Bronchial epithelial cell (primary cell): ENCODE measurements around the gene TYSND1. TPM values are rescaled to one million over a fixed set of nuclear protein-coding genes. Genes with fewer than 3 reads are reported as not detected.

Experiments
- DNase-seq: peaks from one replicate; pipeline ENCODE4 v3.0.0-alpha.2; 2010; ENCODE audit warnings: low read depth
- FAIRE-seq: peaks from 2 replicates; lab custom pipeline; 2011; peaks lifted over from hg19 to GRCh38; lab: Jason Lieb, UNC
- H3K27me3 ChIP-seq: 2 replicates; pipeline ENCODE4 v1.5.1; 2011; ENCODE audit warnings: low read length; ENCODE audit not compliant: control insufficient read depth, insufficient read depth
- H3K36me3 ChIP-seq: 2 replicates; pipeline ENCODE4 v1.5.1; 2011; ENCODE audit warnings: low read length; ENCODE audit not compliant: control insufficient read depth, insufficient read depth
- H3K4me3 ChIP-seq: 2 replicates; pipeline ENCODE4 v1.5.1; 2011; ENCODE audit warnings: mild to moderate bottlenecking, low read depth, low read length, control low read depth
- total RNA-seq: library from RNA; depleted of rRNA; stranded (reverse); fragments of >200 nt; gene quantifications from 2 replicates; pipeline ENCODE4 v1.2.1, GENCODE V29; 2014
- TF ChIP-seq, protein P1 (sequence below): IDR thresholded peaks from 2 replicates; pipeline ENCODE4 v1.5.1; 2011; ENCODE audit warnings: mild to moderate bottlenecking, moderate library complexity, low read length, control low read depth, inconsistent platforms; ENCODE audit not compliant: insufficient read depth, severe bottlenecking

Gene TYSND1
- total RNA-seq, 1 donor from 2014 or later: 32.1 TPM

DNA sequence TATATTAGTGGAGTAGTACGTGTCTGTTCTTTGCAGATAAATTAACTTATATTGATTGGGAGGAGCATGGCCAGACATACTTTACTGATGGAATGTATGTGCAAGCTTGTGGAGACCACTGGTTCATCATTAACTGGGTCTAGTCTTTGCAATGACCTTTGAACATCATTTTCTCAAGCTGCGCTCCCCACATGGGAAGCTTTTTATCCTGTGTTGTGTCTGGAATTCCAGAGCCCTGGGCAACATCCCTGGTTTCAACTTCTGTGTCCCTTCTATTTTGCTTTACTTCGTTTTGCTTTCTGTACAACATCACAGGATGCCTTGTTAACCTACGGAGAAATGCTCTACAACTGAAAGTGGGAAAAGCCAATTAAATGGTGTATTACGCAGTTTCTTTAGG lies 55.5 kb downstream of the TYSND1 start:
- Histone ChIP-seq H3K27me3 (no peaks in the 10 kb centered on the region), H3K4me3 (no peak overlapping the region), H3K36me3 (peaks cover 4% of the 10 kb centered on the region)
- TF ChIP-seq, protein P1, sequence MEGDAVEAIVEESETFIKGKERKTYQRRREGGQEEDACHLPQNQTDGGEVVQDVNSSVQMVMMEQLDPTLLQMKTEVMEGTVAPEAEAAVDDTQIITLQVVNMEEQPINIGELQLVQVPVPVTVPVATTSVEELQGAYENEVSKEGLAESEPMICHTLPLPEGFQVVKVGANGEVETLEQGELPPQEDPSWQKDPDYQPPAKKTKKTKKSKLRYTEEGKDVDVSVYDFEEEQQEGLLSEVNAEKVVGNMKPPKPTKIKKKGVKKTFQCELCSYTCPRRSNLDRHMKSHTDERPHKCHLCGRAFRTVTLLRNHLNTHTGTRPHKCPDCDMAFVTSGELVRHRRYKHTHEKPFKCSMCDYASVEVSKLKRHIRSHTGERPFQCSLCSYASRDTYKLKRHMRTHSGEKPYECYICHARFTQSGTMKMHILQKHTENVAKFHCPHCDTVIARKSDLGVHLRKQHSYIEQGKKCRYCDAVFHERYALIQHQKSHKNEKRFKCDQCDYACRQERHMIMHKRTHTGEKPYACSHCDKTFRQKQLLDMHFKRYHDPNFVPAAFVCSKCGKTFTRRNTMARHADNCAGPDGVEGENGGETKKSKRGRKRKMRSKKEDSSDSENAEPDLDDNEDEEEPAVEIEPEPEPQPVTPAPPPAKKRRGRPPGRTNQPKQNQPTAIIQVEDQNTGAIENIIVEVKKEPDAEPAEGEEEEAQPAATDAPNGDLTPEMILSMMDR: no peak
- no peak for FAIRE-seq
- DNase-seq: no peak

DNA sequence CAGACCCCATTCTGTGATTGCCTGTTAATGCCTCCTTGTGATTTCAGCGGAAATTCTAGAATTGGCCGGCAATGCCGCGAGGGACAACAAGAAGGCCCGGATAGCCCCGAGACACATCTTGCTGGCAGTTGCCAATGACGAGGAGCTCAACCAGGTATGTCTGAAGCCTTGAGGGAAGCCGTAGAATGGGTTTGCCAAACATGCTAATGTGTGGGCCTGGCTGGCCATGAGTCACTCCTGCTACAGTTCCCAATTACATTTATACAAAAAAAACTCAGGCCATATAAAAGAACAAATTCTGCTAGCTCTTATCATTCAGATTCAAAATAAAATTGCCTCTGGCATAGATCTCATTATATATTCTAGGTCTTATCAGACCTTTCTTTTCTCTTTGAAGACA lies 56.5 kb downstream of the TYSND1 start:
- no peak for DNase-seq
- peaks cover 4% of the 10 kb centered on the region for H3K36me3 ChIP-seq
- no peaks in the 10 kb centered on the region for H3K27me3 ChIP-seq
- no peak overlapping the region for H3K4me3 ChIP-seq
- TF ChIP-seq, protein P1: no peak
- FAIRE-seq: no peak

DNA sequence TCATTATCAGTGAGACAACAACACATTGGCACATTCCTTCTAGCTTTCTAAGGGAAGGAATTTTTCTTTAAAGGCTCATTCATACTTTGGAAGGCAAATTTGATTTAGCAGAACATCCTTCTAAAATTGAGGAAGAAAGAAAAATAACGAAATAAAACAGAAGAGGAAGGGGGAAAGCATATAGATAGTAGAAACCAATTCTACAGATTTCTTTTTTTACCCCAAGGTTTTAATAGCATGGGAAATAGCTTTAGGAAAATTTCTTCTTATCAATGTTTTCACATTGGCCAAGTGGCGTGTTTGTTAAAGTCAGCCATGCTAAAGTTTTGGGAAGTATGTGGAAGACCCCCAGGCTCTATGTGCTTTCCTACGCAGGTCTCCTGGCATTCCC lies 58.2 kb downstream of the TYSND1 start:
- FAIRE-seq: no peak
- Histone ChIP-seq H3K36me3 (peaks cover 5% of the 10 kb centered on the region), H3K27me3 (no peaks in the 10 kb centered on the region), H3K4me3 (no peak overlapping the region)
- DNase-seq: no peak
- TF ChIP-seq, protein P1: no peak

Other genes starting within 250 kb of the TYSND1 start
- gene MACROH2A2, start 93.9 kb downstream of the TYSND1 start, total RNA-seq: 11.3 and 11.5 TPM in 2 replicates
- 14.7 and 26.6 TPM in 2 replicates for gene AIFM2, start 13.9 kb downstream of the TYSND1 start, total RNA-seq
- 129 and 143 TPM in 2 replicates for gene SAR1A, start 23.8 kb upstream of the TYSND1 start, total RNA-seq
- gene PPA1, start 86.7 kb upstream of the TYSND1 start, total RNA-seq: 196 and 350 TPM in 2 replicates
- under 0.01 TPM in 1 of 2 replicates, not detected in the other for gene NPFFR1, start 137.3 kb upstream of the TYSND1 start, total RNA-seq
- 3.5 and 3.7 TPM in 2 replicates for gene LRRC20, start 235.9 kb upstream of the TYSND1 start, total RNA-seq